Bronchial epithelial cell (primary cell): Measurements from ENCODE around the gene ITPK1. TPM values are rescaled to one million over a fixed set of nuclear protein-coding genes. Genes with fewer than 3 reads are reported as not detected.

Experiments
- DNase-seq: peaks from one replicate; pipeline ENCODE4 v3.0.0-alpha.2; 2010; ENCODE audit warnings: low read depth
- FAIRE-seq: peaks from 2 replicates; lab custom pipeline; 2011; peaks lifted over from hg19 to GRCh38; lab: Jason Lieb, UNC
- H3K27me3 ChIP-seq: 2 replicates; pipeline ENCODE4 v1.5.1; 2011; ENCODE audit warnings: low read length; ENCODE audit not compliant: control insufficient read depth, insufficient read depth
- H3K36me3 ChIP-seq: 2 replicates; pipeline ENCODE4 v1.5.1; 2011; ENCODE audit warnings: low read length; ENCODE audit not compliant: control insufficient read depth, insufficient read depth
- H3K4me3 ChIP-seq: 2 replicates; pipeline ENCODE4 v1.5.1; 2011; ENCODE audit warnings: mild to moderate bottlenecking, low read depth, low read length, control low read depth
- CTCF ChIP-seq: IDR thresholded peaks from 2 replicates; pipeline ENCODE4 v1.5.1; 2011; ENCODE audit warnings: mild to moderate bottlenecking, moderate library complexity, low read length, control low read depth, inconsistent platforms; ENCODE audit not compliant: insufficient read depth, severe bottlenecking
- total RNA-seq: library from RNA; depleted of rRNA; stranded (reverse); fragments of >200 nt; gene quantifications from 2 replicates; pipeline ENCODE4 v1.2.1, GENCODE V29; 2014

ITPK1 gene
- total RNA-seq, 1 donor from 2014 or later = 39.8 TPM

- Histone ChIP-seq H3K27me3 (no peaks in the 10 kb centered on the region), H3K36me3 (peaks cover 3% of the 10 kb centered on the region), H3K4me3 (no peak overlapping the region)
- DNase-seq = no peak
- no peak for FAIRE-seq
- no peak for TF ChIP-seq CTCF
These were observed 54.2 kb downstream of the ITPK1 start for GRCh38 chr14:93061380-93062012.

GRCh38 chr14:93060841-93061240, 54.9 kb downstream of the ITPK1 start:
- no peak for TF ChIP-seq CTCF

GRCh38 chr14:93059917-93060545, 55.7 kb downstream of the ITPK1 start:
- FAIRE-seq = no peak
- H3K4me3 ChIP-seq = no peak overlapping the region
- DNase-seq = peak; percentile 11
- peaks cover 3% of the 10 kb centered on the region for H3K36me3 ChIP-seq
- TF ChIP-seq CTCF = no peak
- no peaks in the 10 kb centered on the region for H3K27me3 ChIP-seq

More at GRCh38 chr14:93060841-93061240, 54.9 kb downstream of the ITPK1 start:
- peaks cover 3% of the 10 kb centered on the region for H3K36me3 ChIP-seq
- H3K4me3 ChIP-seq = no peak overlapping the region
- H3K27me3 ChIP-seq = no peaks in the 10 kb centered on the region
- DNase-seq (no peak), FAIRE-seq (no peak)

- no peak overlapping the region for H3K4me3 ChIP-seq
- FAIRE-seq (no peak), DNase-seq (no peak)
- peaks cover 3% of the 10 kb centered on the region for H3K36me3 ChIP-seq
- H3K27me3 ChIP-seq = no peaks in the 10 kb centered on the region
- TF ChIP-seq CTCF = no peak
These were observed 56.5 kb downstream of the ITPK1 start for GRCh38 chr14:93059260-93059659.

- Histone ChIP-seq H3K36me3 (no peaks in the 10 kb centered on the region), H3K27me3 (no peaks in the 10 kb centered on the region), H3K4me3 (no peak overlapping the region)
- TF ChIP-seq CTCF = no peak
- FAIRE-seq (no peak), DNase-seq (no peak)
These were observed 58.0 kb downstream of the ITPK1 start for GRCh38 chr14:93057586-93058280.
